Activated CD4-positive, alpha-beta memory T cell treated with anti-CD3 and anti-CD28 coated beads for 36 hours (primary cell): ENCODE results near the gene ENPP1. TPM values are rescaled to one million over a fixed set of nuclear protein-coding genes. Genes with fewer than 3 reads are reported as not detected.

Experiments
- CTCF ChIA-PET: fragments of 350-600 bp; sonication (Branson Sonifier 250); formaldehyde crosslinking; loops from one replicate; lab custom pipeline; 2021; ENCODE audit warnings: antibody characterized with exemption, inconsistent platforms; lab: Charles Lee
- POLR2A ChIA-PET: fragments of 350-600 bp; sonication (Branson Sonifier 250); formaldehyde crosslinking; loops from one replicate; lab custom pipeline; 2021; ENCODE audit warnings: antibody characterized with exemption; lab: Charles Lee
- DNase-seq: peaks from one replicate; pipeline ENCODE4 v3.0.0-alpha.2; 2020
- H3K27ac Mint-ChIP-seq: one replicate; pipeline ENCODE4 v1.8.0; 2021; ENCODE audit warnings: mixed read lengths
- H3K27me3 Mint-ChIP-seq: one replicate; pipeline ENCODE4 v1.8.0; 2021; ENCODE audit warnings: mixed read lengths
- H3K36me3 Mint-ChIP-seq: one replicate; pipeline ENCODE4 v1.8.0; 2021; ENCODE audit warnings: mixed read lengths
- H3K4me1 Mint-ChIP-seq: one replicate; pipeline ENCODE4 v1.8.0; 2021; ENCODE audit warnings: low read depth, mixed read lengths
- H3K4me3 Mint-ChIP-seq: one replicate; pipeline ENCODE4 v1.8.0; 2021; ENCODE audit warnings: mild to moderate bottlenecking, mixed read lengths
- H3K9me3 Mint-ChIP-seq: one replicate; pipeline ENCODE4 v1.8.0; 2021; ENCODE audit warnings: mixed read lengths
- intact Hi-C: fragments of 100-400 bp; cut with micrococcal nuclease; formaldehyde crosslinking; loops from one replicate; pipeline ENCODE4 v1.15.1; 2023
- total RNA-seq, 2 experiments: library from RNA; stranded (reverse); gene quantifications; one replicate each; pipeline ENCODE4 v1.2.3, GENCODE V29; 2021

Gene ENPP1
- total RNA-seq, 2 experiments from 2014 or later: 1.1 to 1.4 TPM

- POLR2A ChIA-PET: interaction anchor here (0.6 kb wide), 1 partner anchor 14 kb away, joined by 3 read pairs; no protein-coding TSS in a partner anchor
- Mint-ChIP-seq H3K4me1 (no peaks in the 10 kb centered on the region), H3K36me3 (no peaks in the 10 kb centered on the region), H3K27me3 (peaks cover 9% of the 10 kb centered on the region), H3K9me3 (no peaks in the 10 kb centered on the region), H3K27ac (no peak overlapping the region), H3K4me3 (no peak overlapping the region)
- CTCF ChIA-PET: no interaction called here
- intact Hi-C loops: no loop called here
- DNase-seq: no peak
These were observed 30.2 kb downstream of the ENPP1 start for GRCh38 chr6:131838051-131838450.

- H3K4me3 Mint-ChIP-seq: no peak overlapping the region
- CTCF ChIA-PET: no interaction called here
- DNase-seq: no peak
- H3K36me3 Mint-ChIP-seq: no peaks in the 10 kb centered on the region
- no peak overlapping the region for H3K27ac Mint-ChIP-seq
- no peaks in the 10 kb centered on the region for H3K9me3 Mint-ChIP-seq
- intact Hi-C loops: no loop called here
- POLR2A ChIA-PET: no interaction called here
- H3K27me3 Mint-ChIP-seq: peaks cover 5% of the 10 kb centered on the region
- H3K4me1 Mint-ChIP-seq: no peaks in the 10 kb centered on the region
These were observed 31.6 kb downstream of the ENPP1 start for GRCh38 chr6:131839388-131839787.

- Mint-ChIP-seq H3K27ac (no peak overlapping the region), H3K36me3 (no peaks in the 10 kb centered on the region), H3K4me1 (no peaks in the 10 kb centered on the region), H3K4me3 (no peak overlapping the region), H3K27me3 (peaks cover 5% of the 10 kb centered on the region), H3K9me3 (no peaks in the 10 kb centered on the region)
- intact Hi-C loops: no loop called here
- ChIA-PET CTCF (no interaction called here), POLR2A (no interaction called here)
- DNase-seq: no peak
These were observed 32.6 kb downstream of the ENPP1 start for GRCh38 chr6:131840441-131840840.

GRCh38 chr6:131840936-131841583, 33.2 kb downstream of the ENPP1 start:
- Mint-ChIP-seq H3K4me3 (no peak overlapping the region), H3K4me1 (no peaks in the 10 kb centered on the region), H3K27me3 (peaks cover 5% of the 10 kb centered on the region), H3K27ac (no peak overlapping the region), H3K9me3 (no peaks in the 10 kb centered on the region), H3K36me3 (no peaks in the 10 kb centered on the region)
- ChIA-PET POLR2A (no interaction called here), CTCF (no interaction called here)
- DNase-seq: no peak
- intact Hi-C loops: no loop called here

GRCh38 chr6:131843768-131844167, 35.9 kb downstream of the ENPP1 start:
- Mint-ChIP-seq H3K27me3 (peaks cover 5% of the 10 kb centered on the region), H3K4me1 (no peaks in the 10 kb centered on the region), H3K27ac (no peak overlapping the region), H3K4me3 (no peak overlapping the region), H3K9me3 (no peaks in the 10 kb centered on the region), H3K36me3 (no peaks in the 10 kb centered on the region)
- ChIA-PET POLR2A (no interaction called here), CTCF (no interaction called here)
- DNase-seq: no peak
- intact Hi-C loops: no loop called here

- H3K27me3 Mint-ChIP-seq: peaks cover 5% of the 10 kb centered on the region
- CTCF ChIA-PET: no interaction called here
- intact Hi-C loops: no loop called here
- no peak overlapping the region for H3K27ac Mint-ChIP-seq
- POLR2A ChIA-PET: no interaction called here
- H3K4me1 Mint-ChIP-seq: no peaks in the 10 kb centered on the region
- DNase-seq: no peak
- no peaks in the 10 kb centered on the region for H3K36me3 Mint-ChIP-seq
- no peak overlapping the region for H3K4me3 Mint-ChIP-seq
- H3K9me3 Mint-ChIP-seq: no peaks in the 10 kb centered on the region
These were observed 36.5 kb downstream of the ENPP1 start for GRCh38 chr6:131844243-131844841.

GRCh38 chr6:131846023-131846663, 38.3 kb downstream of the ENPP1 start:
- no peak overlapping the region for H3K4me3 Mint-ChIP-seq
- no peak overlapping the region for H3K27ac Mint-ChIP-seq
- H3K4me1 Mint-ChIP-seq: no peaks in the 10 kb centered on the region
- DNase-seq: no peak
- CTCF ChIA-PET: interaction anchor here (1.0 kb wide), 1 partner anchor 64 kb away, joined by 3 read pairs; no protein-coding TSS in a partner anchor
- H3K9me3 Mint-ChIP-seq: no peaks in the 10 kb centered on the region
- H3K27me3 Mint-ChIP-seq: peaks cover 5% of the 10 kb centered on the region
- POLR2A ChIA-PET: no interaction called here
- intact Hi-C loops: no loop called here
- H3K36me3 Mint-ChIP-seq: no peaks in the 10 kb centered on the region

- no peak overlapping the region for H3K4me3 Mint-ChIP-seq
- H3K27me3 Mint-ChIP-seq: peaks cover 5% of the 10 kb centered on the region
- intact Hi-C loops: no loop called here
- no peak overlapping the region for H3K27ac Mint-ChIP-seq
- no peaks in the 10 kb centered on the region for H3K36me3 Mint-ChIP-seq
- ChIA-PET CTCF (no interaction called here), POLR2A (no interaction called here)
- no peaks in the 10 kb centered on the region for H3K9me3 Mint-ChIP-seq
- DNase-seq: no peak
- H3K4me1 Mint-ChIP-seq: no peaks in the 10 kb centered on the region
These were observed 39.1 kb downstream of the ENPP1 start for GRCh38 chr6:131846905-131847304.

GRCh38 chr6:131849799-131850198, 42.0 kb downstream of the ENPP1 start:
- Mint-ChIP-seq H3K27ac (no peak overlapping the region), H3K4me1 (no peaks in the 10 kb centered on the region), H3K4me3 (no peak overlapping the region), H3K36me3 (no peaks in the 10 kb centered on the region), H3K9me3 (no peaks in the 10 kb centered on the region), H3K27me3 (peaks cover 1% of the 10 kb centered on the region)
- CTCF ChIA-PET: no interaction called here
- intact Hi-C loops: no loop called here
- POLR2A ChIA-PET: no interaction called here
- no peak for DNase-seq

GRCh38 chr6:131851049-131851769, 43.4 kb downstream of the ENPP1 start:
- ChIA-PET CTCF (no interaction called here), POLR2A (no interaction called here)
- H3K36me3 Mint-ChIP-seq: no peaks in the 10 kb centered on the region
- no peak overlapping the region for H3K4me3 Mint-ChIP-seq
- no peak for DNase-seq
- H3K27ac Mint-ChIP-seq: no peak overlapping the region
- H3K4me1 Mint-ChIP-seq: no peaks in the 10 kb centered on the region
- H3K9me3 Mint-ChIP-seq: no peaks in the 10 kb centered on the region
- intact Hi-C loops: no loop called here
- peaks cover 1% of the 10 kb centered on the region for H3K27me3 Mint-ChIP-seq

- Mint-ChIP-seq H3K9me3 (no peaks in the 10 kb centered on the region), H3K27me3 (no peaks in the 10 kb centered on the region), H3K4me1 (no peaks in the 10 kb centered on the region), H3K36me3 (no peaks in the 10 kb centered on the region), H3K4me3 (no peak overlapping the region), H3K27ac (no peak overlapping the region)
- ChIA-PET POLR2A (no interaction called here), CTCF (no interaction called here)
- intact Hi-C loops: no loop called here
- DNase-seq: no peak
These were observed 44.4 kb downstream of the ENPP1 start for GRCh38 chr6:131852200-131852599.

- DNase-seq: no peak
- Mint-ChIP-seq H3K36me3 (no peaks in the 10 kb centered on the region), H3K4me1 (no peaks in the 10 kb centered on the region), H3K9me3 (no peaks in the 10 kb centered on the region), H3K27ac (no peak overlapping the region), H3K4me3 (no peak overlapping the region), H3K27me3 (no peaks in the 10 kb centered on the region)
- ChIA-PET CTCF (interaction anchor here (0.6 kb wide), 1 partner anchor 655 kb away, joined by 3 read pairs; no protein-coding TSS in a partner anchor), POLR2A (no interaction called here)
- intact Hi-C loops: no loop called here
These were observed 47.0 kb downstream of the ENPP1 start for GRCh38 chr6:131854803-131855202.
